SK-N-SH (cell line): ENCODE data around the gene FIZ1. TPM values are rescaled to one million over a fixed set of nuclear protein-coding genes. Genes with fewer than 3 reads are reported as not detected.
A peak's percentile ranks its signal among the peaks of the same experiment; 100 is the strongest.

Source experiments
- CTCF ChIA-PET: fragments of 300-600, 350-600 bp; formaldehyde crosslinking; extraction: SDS; loops from one replicate; lab custom pipeline; 2021; lab: Yijun Ruan, JAX
- POLR2A ChIA-PET: fragments of 350-600 bp; sonication (Branson Sonifier 250); formaldehyde crosslinking; extraction: SDS; loops from one replicate; lab custom pipeline; 2020; ENCODE audit warnings: antibody characterized with exemption, inconsistent platforms; lab: Yijun Ruan, JAX
- DNase-seq: peaks from one replicate; pipeline ENCODE4 v3.0.0; 2012
- H2AFZ ChIP-seq: fragments of 200-600 bp; sonication (generic); 2 replicates; pipeline ENCODE4 v1.8.1; 2016; ENCODE audit warnings: antibody characterized with exemption, mild to moderate bottlenecking, low read depth
- H3F3A ChIP-seq: fragments of 200-600 bp; sonication (generic); replicated peaks from 2 replicates; pipeline ENCODE3; 2016; ENCODE audit warnings: antibody characterized with exemption, mild to moderate bottlenecking; ENCODE audit not compliant: insufficient read depth
- H3K27ac ChIP-seq, 2 experiments: fragments of 200-500 bp in 1 of 2; fragments of 200-600 bp in 1 of 2; sonication (Bioruptor generic) in 1 of 2; sonication (generic), shearing (Covaris generic) in 1 of 2; 2 replicates each; pipeline versions ENCODE4 v1.5.1 to v1.6.1; 2014 to 2016; ENCODE audit warnings: low read depth in 2 of 2, inconsistent platforms in 1 of 2, low read length in 1 of 2, mild to moderate bottlenecking in 1 of 2, mixed read lengths in 1 of 2
- H3K27me3 ChIP-seq: fragments of 200-600 bp; sonication (generic), shearing (Covaris generic); 2 replicates; pipeline ENCODE4 v1.6.1; 2016; ENCODE audit warnings: mixed run types; ENCODE audit not compliant: insufficient read depth
- H3K36me3 ChIP-seq, 2 experiments: fragments of 200-500 bp in 1 of 2; fragments of 200-600 bp in 1 of 2; sonication (Bioruptor generic) in 1 of 2; sonication (generic) in 1 of 2; replicated peaks in 1 of 2; 2 replicates each; pipeline versions ENCODE3 to v1.5.1; 2014 to 2016; ENCODE audit warnings: low read length in 1 of 2, mild to moderate bottlenecking in 1 of 2; ENCODE audit not compliant: insufficient read depth in 2 of 2, control insufficient read depth in 1 of 2
- H3K4me1 ChIP-seq, 2 experiments: fragments of 200-500 bp in 1 of 2; fragments of 200-600 bp in 1 of 2; sonication (Bioruptor generic) in 1 of 2; sonication (generic), shearing (Covaris generic) in 1 of 2; 2 replicates each; pipeline versions ENCODE4 v1.5.1 to v1.6.1; 2014 to 2016; ENCODE audit warnings: low read depth in 1 of 2, low read length in 1 of 2, mixed run types in 1 of 2; ENCODE audit not compliant: insufficient read depth in 2 of 2, control insufficient read depth in 1 of 2
- H3K4me2 ChIP-seq: fragments of 200-600 bp; sonication (generic), shearing (Covaris generic); 2 replicates; pipeline ENCODE4 v1.6.1; 2017; ENCODE audit warnings: mixed run types
- H3K4me3 ChIP-seq, 2 experiments: fragments of 200-500 bp in 1 of 2; fragments of 200-600 bp in 1 of 2; sonication (Bioruptor generic) in 1 of 2; sonication (generic), shearing (Covaris generic) in 1 of 2; 2 replicates each; pipeline versions ENCODE4 v1.5.1 to v1.8.1; 2014 to 2016; ENCODE audit warnings: low read depth in 2 of 2, inconsistent platforms in 1 of 2, low read length in 1 of 2, mild to moderate bottlenecking in 1 of 2, mixed read lengths in 1 of 2, moderate library complexity in 1 of 2
- H3K79me2 ChIP-seq: fragments of 200-600 bp; sonication (generic); 2 replicates; pipeline ENCODE4 v1.8.1; 2017; ENCODE audit warnings: mild to moderate bottlenecking; ENCODE audit not compliant: insufficient read depth
- H3K9ac ChIP-seq: fragments of 200-600 bp; sonication (generic); 2 replicates; pipeline ENCODE4 v1.6.1; 2017; ENCODE audit warnings: mixed run types
- H3K9me2 ChIP-seq: fragments of 200-600 bp; sonication (generic); 2 replicates; pipeline ENCODE4 v1.6.1; 2017; ENCODE audit warnings: mixed run types
- H3K9me3 ChIP-seq: fragments of 200-600 bp; sonication (generic); 2 replicates; pipeline ENCODE4 v1.6.1; 2017; ENCODE audit warnings: mixed run types, mild to moderate bottlenecking, moderate library complexity
- H4K20me1 ChIP-seq: fragments of 200-600 bp; sonication (generic); 2 replicates; pipeline ENCODE4 v1.6.1; 2017; ENCODE audit warnings: mild to moderate bottlenecking, mixed run types; ENCODE audit not compliant: insufficient read depth
- CHD2 ChIP-seq: fragments of 150-350 bp; IDR thresholded peaks from 2 replicates; pipeline ENCODE4 v1.6.1; 2018; ENCODE audit warnings: low read length; ENCODE audit not compliant: partially characterized antibody
- ELF1 ChIP-seq: IDR thresholded peaks from 2 replicates; pipeline ENCODE4 v1.4.0; 2012
- EZH2phosphoT487 ChIP-seq: fragments of 200-600 bp; sonication (generic); IDR thresholded peaks from 2 replicates; pipeline ENCODE4 v1.6.1; 2017; ENCODE audit warnings: low read depth, mixed run types, mild to moderate bottlenecking, antibody characterized with exemption, moderate library complexity, borderline replicate concordance
- FOSL2 ChIP-seq: IDR thresholded peaks from 2 replicates; pipeline ENCODE4 v1.4.0; 2012; ENCODE audit warnings: low read depth, mild to moderate bottlenecking, moderate library complexity, borderline replicate concordance
- FOXJ3 ChIP-seq: sonication (generic); formaldehyde crosslinking; IDR thresholded peaks from 2 replicates; pipeline ENCODE4 v1.5.1; 2020; ENCODE audit warnings: mild to moderate bottlenecking, missing genetic modification reagents
- JUND ChIP-seq: IDR thresholded peaks from 2 replicates; pipeline ENCODE4 v1.4.0; 2012
- MXI1 ChIP-seq: IDR thresholded peaks from 2 replicates; pipeline ENCODE4 v1.6.1; 2012; ENCODE audit warnings: mild to moderate bottlenecking, low read depth, low read length, improper control_type of control experiment
- NFIC ChIP-seq: IDR thresholded peaks from 2 replicates; pipeline ENCODE4 v1.4.0; 2012; ENCODE audit warnings: borderline replicate concordance
- RAD21 ChIP-seq: IDR thresholded peaks from 2 replicates; pipeline ENCODE4 v1.6.1; 2012; ENCODE audit warnings: mild to moderate bottlenecking, low read length
- RCOR1 ChIP-seq: fragments of 150-350 bp; IDR thresholded peaks from 2 replicates; pipeline ENCODE4 v1.6.1; 2017; ENCODE audit warnings: antibody characterized with exemption, low read length
- SIN3A ChIP-seq: IDR thresholded peaks from 2 replicates; pipeline ENCODE4 v1.6.1; 2012; ENCODE audit warnings: low read depth, mild to moderate bottlenecking, low read length, moderate library complexity, borderline replicate concordance
- SMC3 ChIP-seq: IDR thresholded peaks from 2 replicates; pipeline ENCODE4 v1.6.1; 2012; ENCODE audit warnings: low read depth, low read length, improper control_type of control experiment
- TAF1 ChIP-seq: IDR thresholded peaks from 2 replicates; pipeline ENCODE4 v1.6.1; 2012; ENCODE audit warnings: low read depth, mild to moderate bottlenecking, low read length, moderate library complexity, borderline replicate concordance
- TCF12 ChIP-seq: IDR thresholded peaks from 2 replicates; pipeline ENCODE4 v1.4.0; 2012
- WGBS: methylation state at CpG from one replicate; pipeline ENCODE4 v1.1.6; 2017; ENCODE audit warnings: low lambda C conversion rate; 5-methylcytosine and 5-hydroxymethylcytosine counted together
- polyA plus RNA-seq, 3 experiments: library from polyadenylated mRNA; depleted of rRNA; stranded (reverse); fragments of >200 nt; gene quantifications; 2 replicates each; pipeline ENCODE4 v1.2.3, GENCODE V29; 2012
- TF ChIP-seq, protein P1 (sequence below): IDR thresholded peaks from 2 replicates; pipeline ENCODE4 v1.4.0; 2012; ENCODE audit warnings: low read depth
- TF ChIP-seq, protein P2 (sequence below): fragments of 150-350 bp; IDR thresholded peaks from 2 replicates; pipeline ENCODE4 v1.6.1; 2016; ENCODE audit warnings: mild to moderate bottlenecking, low read depth, low read length
- TF ChIP-seq, protein P3 (sequence below): IDR thresholded peaks from 2 replicates; pipeline ENCODE4 v1.4.0; 2012; ENCODE audit warnings: low read depth, borderline replicate concordance
- TF ChIP-seq, protein P4 (sequence below): IDR thresholded peaks from 2 replicates; pipeline ENCODE4 v1.4.0; 2012; ENCODE audit warnings: low read depth, borderline replicate concordance
- TF ChIP-seq, protein P5 (sequence below): IDR thresholded peaks from 2 replicates; pipeline ENCODE4; 2012
- TF ChIP-seq, protein P6 (sequence below): fragments of 200-600 bp; sonication (generic); IDR thresholded peaks from 2 replicates; pipeline ENCODE4 v1.6.1; 2017; ENCODE audit warnings: antibody characterized with exemption, mild to moderate bottlenecking, moderate library complexity

FIZ1 gene
- polyA plus RNA-seq, 1 of the 3 experiments (the other 2 are of a cell fraction): 5.7 TPM

DNA sequence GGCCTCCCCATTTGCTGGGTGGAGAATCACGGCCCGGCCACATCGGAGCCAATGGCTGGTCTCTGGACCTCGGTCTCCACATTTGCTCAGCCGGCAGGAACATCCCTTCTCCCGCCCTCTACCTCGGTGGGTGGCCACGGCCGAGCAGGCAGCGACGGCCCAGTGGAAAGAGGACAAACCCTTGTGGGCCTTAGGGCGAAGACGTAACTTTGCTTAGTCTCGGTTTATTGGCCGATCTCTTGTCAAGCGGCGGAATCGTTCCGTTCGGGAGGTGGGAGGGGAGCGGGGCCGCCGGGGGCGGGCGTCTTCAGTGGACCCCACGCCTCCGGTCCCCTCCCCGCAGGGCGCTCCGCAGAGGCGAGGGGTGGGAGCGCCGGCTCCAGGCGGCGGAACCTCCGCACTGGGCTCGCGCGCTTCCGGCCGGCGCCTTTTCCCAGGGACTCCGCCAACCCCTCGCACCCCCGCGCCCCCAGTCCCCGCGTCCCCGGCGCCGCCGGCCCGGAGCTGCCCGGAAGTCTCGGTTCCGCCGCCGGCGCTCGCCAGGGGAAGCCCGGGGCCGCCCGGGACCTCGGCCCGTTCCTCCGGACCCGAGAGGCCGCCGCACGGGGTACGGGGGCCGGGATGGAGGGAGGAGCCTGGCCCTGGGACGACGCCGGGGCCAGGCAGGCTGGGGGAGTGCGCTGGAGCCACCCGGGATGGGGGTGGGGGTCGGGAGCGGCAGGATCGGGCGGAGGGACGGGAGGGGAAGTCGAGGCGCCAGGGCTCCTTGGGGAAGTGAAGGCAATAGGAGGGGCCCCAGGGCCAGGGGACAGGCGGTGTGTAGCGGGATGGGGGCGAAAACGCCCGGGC lies 41.5 kb upstream of the FIZ1 start, which contains the start of gene ZNF580 (continued):
- TF ChIP-seq, protein P1, sequence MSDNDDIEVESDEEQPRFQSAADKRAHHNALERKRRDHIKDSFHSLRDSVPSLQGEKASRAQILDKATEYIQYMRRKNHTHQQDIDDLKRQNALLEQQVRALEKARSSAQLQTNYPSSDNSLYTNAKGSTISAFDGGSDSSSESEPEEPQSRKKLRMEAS: 0 out of 2 replicates have a peak, but pooled peaks have one; percentile 47
- TF ChIP-seq, protein P2, sequence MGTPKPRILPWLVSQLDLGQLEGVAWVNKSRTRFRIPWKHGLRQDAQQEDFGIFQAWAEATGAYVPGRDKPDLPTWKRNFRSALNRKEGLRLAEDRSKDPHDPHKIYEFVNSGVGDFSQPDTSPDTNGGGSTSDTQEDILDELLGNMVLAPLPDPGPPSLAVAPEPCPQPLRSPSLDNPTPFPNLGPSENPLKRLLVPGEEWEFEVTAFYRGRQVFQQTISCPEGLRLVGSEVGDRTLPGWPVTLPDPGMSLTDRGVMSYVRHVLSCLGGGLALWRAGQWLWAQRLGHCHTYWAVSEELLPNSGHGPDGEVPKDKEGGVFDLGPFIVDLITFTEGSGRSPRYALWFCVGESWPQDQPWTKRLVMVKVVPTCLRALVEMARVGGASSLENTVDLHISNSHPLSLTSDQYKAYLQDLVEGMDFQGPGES: no peak
- TF ChIP-seq SIN3A (peak; percentile 72; the same call in 1 of the 2 replicates), CHD2 (peak; percentile 35), RAD21 (no peak), MXI1 (no peak), TCF12 (no peak), TAF1 (peak; percentile 51; the same call in 1 of the 2 replicates), FOSL2 (no peak), ELF1 (0 out of 2 replicates have a peak, but pooled peaks have one; percentile 12)

DNA sequence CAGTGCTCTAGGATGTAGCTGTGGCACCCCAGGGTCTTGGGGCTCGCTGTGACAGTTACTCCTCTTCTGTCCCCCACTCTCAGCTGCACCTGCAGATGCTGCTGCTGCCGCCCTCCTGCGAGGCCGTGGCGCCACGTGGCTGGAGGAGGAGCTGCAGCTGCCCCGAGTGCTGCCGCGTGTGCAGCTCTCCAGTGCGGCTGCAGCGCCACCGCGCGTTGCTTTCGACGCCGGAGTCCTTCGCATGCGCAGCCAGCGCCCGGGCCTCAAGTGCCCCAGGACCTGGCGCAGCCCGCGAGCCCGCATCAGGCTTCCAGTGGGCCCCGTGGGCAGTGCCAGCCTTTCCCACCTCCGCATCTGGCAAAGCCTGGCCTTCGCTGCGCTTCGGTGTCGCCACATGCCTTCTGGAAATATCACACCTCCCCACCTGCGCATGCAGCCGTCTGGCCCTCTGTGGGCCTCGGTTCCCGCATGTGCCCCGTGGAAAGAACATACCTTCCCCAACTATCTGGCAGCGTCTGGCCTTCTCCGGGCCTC lies 40.8 kb upstream of the FIZ1 start:
- Histone ChIP-seq H2AFZ (peak overlapping the region; percentile 49; the same call in 1 of the 2 replicates), H4K20me1 (no peaks in the 10 kb centered on the region), H3K36me3 (peaks cover 6 to 10% of the 10 kb centered on the region in 2 experiments), H3K79me2 (peaks cover 95% of the 10 kb centered on the region), H3K4me2 (peak overlapping the region; percentile 95), H3K4me3 (peak overlapping the region; percentile 53 to 81), H3K9ac (peak overlapping the region; percentile 86), H3F3A (peaks cover 27% of the 10 kb centered on the region), H3K9me2 (no peaks in the 10 kb centered on the region), H3K27ac (peak overlapping the region; percentile 85 to 88), H3K4me1 (peaks cover 15 to 48% of the 10 kb centered on the region in 2 experiments; a peak in 1 of 4 replicates), H3K27me3 (no peaks in the 10 kb centered on the region), H3K9me3 (no peaks in the 10 kb centered on the region)
- DNase-seq: peak; percentile 83
- 55% methylated on average over 22 of the region's 38 CpGs for WGBS
- POLR2A ChIA-PET: interaction anchor here (0.6 to 1.0 kb wide), 3 partner anchors 14 to 153 kb away, joined by 3 to 4 read pairs (median 4); partner anchors contain the start of gene ZNF524
- CTCF ChIA-PET: interaction anchor here (0.7 to 5.0 kb wide), 12 partner anchors 8 to 462 kb away, joined by 3 to 28 read pairs (median 4); partner anchors contain the start of gene ZNF784
- TF ChIP-seq SMC3 (peak; percentile 16; the same call in 1 of the 2 replicates), NFIC (no peak), RAD21 (peak; percentile 48), EZH2phosphoT487 (no peak), CHD2 (peak; percentile 66), JUND (no peak), FOXJ3 (CRISPR knock-in tag) (peak; percentile 57; the same call in 1 of the 2 replicates), MXI1 (peak; percentile 91), RCOR1 (0 out of 2 replicates have a peak, but pooled peaks have one; percentile 29), SIN3A (peak; percentile 57; the same call in 1 of the 2 replicates)
- TF ChIP-seq, protein P3, sequence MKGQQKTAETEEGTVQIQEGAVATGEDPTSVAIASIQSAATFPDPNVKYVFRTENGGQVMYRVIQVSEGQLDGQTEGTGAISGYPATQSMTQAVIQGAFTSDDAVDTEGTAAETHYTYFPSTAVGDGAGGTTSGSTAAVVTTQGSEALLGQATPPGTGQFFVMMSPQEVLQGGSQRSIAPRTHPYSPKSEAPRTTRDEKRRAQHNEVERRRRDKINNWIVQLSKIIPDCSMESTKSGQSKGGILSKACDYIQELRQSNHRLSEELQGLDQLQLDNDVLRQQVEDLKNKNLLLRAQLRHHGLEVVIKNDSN: peak; percentile 62; the same call in 1 of the 2 replicates
- TF ChIP-seq, protein P4, sequence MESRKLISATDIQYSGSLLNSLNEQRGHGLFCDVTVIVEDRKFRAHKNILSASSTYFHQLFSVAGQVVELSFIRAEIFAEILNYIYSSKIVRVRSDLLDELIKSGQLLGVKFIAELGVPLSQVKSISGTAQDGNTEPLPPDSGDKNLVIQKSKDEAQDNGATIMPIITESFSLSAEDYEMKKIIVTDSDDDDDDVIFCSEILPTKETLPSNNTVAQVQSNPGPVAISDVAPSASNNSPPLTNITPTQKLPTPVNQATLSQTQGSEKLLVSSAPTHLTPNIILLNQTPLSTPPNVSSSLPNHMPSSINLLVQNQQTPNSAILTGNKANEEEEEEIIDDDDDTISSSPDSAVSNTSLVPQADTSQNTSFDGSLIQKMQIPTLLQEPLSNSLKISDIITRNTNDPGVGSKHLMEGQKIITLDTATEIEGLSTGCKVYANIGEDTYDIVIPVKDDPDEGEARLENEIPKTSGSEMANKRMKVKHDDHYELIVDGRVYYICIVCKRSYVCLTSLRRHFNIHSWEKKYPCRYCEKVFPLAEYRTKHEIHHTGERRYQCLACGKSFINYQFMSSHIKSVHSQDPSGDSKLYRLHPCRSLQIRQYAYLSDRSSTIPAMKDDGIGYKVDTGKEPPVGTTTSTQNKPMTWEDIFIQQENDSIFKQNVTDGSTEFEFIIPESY: no peak
- TF ChIP-seq, protein P1: peak; percentile 99
- TF ChIP-seq, protein P5, sequence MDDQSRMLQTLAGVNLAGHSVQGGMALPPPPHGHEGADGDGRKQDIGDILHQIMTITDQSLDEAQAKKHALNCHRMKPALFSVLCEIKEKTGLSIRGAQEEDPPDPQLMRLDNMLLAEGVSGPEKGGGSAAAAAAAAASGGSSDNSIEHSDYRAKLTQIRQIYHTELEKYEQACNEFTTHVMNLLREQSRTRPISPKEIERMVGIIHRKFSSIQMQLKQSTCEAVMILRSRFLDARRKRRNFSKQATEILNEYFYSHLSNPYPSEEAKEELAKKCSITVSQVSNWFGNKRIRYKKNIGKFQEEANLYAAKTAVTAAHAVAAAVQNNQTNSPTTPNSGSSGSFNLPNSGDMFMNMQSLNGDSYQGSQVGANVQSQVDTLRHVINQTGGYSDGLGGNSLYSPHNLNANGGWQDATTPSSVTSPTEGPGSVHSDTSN: 0 out of 2 replicates have a peak, but pooled peaks have one; percentile 5
- TF ChIP-seq, protein P6, sequence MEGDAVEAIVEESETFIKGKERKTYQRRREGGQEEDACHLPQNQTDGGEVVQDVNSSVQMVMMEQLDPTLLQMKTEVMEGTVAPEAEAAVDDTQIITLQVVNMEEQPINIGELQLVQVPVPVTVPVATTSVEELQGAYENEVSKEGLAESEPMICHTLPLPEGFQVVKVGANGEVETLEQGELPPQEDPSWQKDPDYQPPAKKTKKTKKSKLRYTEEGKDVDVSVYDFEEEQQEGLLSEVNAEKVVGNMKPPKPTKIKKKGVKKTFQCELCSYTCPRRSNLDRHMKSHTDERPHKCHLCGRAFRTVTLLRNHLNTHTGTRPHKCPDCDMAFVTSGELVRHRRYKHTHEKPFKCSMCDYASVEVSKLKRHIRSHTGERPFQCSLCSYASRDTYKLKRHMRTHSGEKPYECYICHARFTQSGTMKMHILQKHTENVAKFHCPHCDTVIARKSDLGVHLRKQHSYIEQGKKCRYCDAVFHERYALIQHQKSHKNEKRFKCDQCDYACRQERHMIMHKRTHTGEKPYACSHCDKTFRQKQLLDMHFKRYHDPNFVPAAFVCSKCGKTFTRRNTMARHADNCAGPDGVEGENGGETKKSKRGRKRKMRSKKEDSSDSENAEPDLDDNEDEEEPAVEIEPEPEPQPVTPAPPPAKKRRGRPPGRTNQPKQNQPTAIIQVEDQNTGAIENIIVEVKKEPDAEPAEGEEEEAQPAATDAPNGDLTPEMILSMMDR: peak; percentile 59
